CD4-positive, alpha-beta T cell treated with Interleukin-1 beta for 1 hour (primary cell): Measurements from ENCODE around the gene KCNH8.

Experiments
- DNase-seq, 2 donors: peaks; one replicate each; pipeline ENCODE4 v3.0.0-alpha.2; 2020 to 2022

The KCNH8 gene

DNA sequence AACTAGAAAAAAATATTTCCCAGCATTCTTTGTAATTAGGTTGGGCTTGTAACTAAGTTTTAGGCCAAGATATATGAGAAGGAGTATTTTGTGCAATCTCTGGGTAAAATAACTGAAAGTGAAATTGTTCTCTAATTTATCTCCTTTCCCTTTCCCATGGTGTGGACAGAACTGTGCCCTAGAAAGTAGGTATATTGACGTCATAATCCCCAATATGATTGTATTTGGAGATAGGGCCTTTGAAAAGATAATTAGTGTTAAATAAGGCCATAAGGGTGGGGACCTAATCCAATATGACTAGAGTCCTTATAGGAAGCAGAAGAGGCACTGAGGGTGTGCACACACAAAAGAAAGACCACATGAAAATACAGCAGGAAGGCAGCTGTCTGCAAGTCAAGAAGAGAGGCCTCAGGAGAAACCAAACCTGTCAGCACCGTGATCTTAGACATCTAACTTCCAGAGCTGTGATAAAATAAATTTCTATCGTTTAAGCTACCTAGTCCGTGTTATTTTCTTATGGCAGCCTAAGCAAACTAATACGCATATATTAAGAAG, 106.6 kb downstream of the KCNH8 start:
- DNase-seq = no peak

DNA sequence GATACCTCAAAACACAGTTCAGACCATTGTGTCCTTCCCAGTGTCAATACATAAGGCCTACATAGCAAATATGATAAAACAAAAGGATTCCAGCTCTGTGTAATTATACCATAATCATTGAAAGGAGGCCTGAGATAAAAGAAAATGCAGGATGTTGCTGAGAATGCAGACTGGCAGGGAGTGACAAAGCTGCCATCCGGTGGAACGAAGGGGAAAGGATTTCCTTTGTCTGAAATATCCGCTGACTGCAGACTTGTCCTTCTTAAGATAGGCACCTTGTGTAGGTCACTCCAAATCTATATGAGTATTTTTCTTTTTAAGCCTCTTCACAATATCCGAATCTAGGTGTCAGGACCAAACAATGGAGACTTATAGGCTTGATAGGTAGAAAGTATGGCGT, 108.0 kb downstream of the KCNH8 start:
- no peak for DNase-seq

DNA sequence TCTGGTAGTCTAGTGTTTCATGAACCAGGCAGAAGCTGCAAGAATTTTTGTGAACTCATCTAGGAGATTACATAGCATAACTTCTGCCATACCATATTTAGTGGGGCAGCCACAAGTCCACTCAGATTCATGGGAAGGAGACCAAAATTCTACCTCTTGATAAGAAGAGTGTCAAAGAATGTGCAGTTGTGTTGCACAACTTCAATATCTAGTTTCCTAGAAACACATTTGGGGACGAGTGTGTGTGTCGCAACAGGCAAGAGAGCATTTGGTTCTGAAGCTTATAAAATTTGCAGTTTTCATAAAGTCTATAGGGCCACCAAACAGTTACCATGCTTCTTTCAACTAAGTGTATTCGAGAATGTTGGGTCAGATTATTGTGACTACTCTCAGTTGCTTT, 115.3 kb downstream of the KCNH8 start:
- no peak for DNase-seq

DNA sequence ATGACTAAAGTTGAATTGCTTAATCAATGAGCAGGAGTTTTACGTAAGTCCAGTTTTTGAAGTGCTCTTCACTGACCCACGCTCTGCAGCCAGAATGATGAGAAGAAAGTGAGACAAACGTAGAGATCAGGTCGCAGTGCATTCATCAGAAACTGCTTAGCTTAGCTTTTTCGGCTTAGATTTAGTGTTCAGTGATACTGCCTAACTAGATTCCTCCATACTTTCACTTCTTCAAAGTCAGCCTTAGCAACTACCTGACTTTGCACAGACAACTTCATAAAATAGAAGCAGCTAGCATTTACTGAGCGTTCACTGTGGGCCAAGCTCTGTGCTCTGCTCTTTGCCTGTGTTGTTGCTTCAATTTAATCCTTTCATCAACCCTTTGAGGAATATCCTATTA, 116.1 kb downstream of the KCNH8 start:
- no peak for DNase-seq

DNA sequence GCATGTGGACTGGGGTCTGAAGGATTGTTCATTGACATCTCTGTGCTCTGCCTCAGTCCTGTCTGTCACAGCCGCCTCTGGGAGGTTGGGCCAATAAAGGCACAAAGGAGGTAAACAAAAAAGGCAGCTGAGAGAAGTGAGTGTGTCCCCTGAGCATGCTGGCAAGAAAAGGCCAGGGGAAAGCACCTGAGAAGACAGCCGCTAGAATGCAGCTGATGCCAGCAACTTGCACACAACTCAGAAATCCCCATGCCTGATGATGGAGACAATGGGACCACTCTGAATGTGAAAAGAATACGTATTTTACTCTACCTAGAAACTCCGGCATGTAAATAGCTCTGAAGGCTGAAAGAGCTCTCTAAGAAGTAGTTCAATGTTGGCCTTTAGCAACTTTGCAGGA, 118.7 kb downstream of the KCNH8 start:
- no peak for DNase-seq

DNA sequence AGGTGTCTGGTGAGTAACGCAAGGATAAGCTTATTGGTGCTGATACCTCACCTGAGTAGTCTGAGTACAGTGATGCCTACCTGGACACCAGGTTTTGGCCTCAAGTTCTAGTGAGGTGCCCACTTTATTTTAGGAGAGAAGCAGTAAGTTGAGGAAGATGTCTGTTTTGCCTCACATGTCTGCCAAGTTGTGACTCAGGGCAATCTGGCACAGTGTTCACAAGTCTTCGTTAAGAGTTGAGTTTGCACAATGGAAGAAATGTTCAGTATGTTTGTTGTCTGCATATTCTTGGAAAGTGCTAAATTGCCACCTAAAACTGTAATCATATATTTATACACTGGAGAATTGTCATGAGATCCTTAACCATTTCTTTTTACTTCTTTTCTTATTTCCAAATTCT, 122.2 kb downstream of the KCNH8 start:
- DNase-seq = no peak

DNA sequence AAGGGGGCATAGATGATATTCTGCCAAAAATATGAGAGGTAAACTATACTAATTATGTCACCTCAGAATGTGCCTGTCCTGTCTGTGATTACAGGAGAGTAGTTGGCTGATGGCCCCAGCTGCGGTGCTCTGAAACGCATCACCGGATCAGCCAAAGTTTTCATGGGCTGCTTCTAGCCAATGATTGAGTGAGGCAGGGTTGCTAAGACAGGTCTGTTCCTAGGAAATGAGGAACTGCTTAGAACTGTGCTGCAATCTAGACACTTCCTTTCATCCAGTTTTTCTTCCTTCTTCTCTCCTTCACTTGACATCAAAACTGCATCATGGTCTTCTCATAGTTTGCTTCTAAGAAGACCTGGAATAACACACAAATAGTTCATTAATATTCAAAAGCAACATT, 124.0 kb downstream of the KCNH8 start:
- DNase-seq = no peak

DNA sequence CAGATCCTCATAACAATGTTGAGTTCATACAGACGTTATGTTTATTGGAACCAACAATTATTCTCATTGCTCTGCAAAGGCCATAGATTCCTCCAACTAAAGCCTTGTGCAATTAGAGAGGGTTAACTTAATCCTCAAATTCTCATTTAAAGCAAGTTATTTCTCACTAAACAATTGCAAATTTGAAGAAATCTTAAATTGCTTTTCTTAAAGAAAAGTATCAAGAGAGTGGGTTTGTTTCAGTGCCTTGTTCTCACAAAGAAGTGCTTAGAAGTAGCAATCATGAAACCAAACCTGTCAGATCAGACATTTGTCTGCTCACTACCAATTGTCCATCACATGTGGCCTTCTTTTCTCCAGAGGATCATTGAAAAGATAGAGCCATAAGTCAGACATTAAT, 124.8 kb downstream of the KCNH8 start:
- no peak for DNase-seq

DNA sequence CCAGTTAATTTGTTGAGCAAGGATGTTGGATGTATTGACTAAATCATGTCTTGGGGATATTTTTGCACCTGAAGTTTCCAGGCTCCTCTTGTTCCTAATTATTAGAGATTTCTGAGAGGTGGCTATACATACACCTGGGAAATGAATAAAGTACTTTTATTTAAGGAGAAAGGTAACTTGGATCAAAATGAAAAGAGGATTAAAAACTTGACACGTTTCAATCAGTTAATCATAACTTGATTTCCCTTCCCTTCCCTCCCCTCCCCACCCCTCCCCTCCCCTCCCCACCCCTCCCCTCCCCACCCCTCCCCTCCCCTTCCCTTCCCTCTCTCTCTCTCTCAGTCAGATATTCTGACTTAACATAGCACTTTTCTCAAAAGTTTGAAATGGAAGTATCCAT, 126.3 kb downstream of the KCNH8 start:
- DNase-seq = no peak

DNA sequence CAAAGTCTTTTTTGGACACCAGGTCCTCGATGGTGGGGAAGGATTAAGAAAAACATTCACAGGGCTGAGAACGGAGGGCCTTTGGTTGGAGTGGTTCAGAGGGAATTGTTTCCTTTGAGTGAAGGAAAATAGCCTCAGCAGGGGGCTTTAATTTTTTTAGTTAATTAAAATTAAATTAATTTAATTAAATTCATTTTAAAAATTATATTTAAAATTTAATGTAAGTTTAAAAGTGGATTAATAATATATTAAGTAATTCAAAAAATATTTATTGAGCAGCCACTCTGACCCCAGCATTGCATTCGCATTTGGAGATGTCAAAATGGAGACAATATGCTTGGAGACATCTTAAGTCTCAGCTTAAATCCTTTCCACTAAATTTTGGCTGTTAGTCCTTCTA, 136.7 kb downstream of the KCNH8 start:
- no peak for DNase-seq

DNA sequence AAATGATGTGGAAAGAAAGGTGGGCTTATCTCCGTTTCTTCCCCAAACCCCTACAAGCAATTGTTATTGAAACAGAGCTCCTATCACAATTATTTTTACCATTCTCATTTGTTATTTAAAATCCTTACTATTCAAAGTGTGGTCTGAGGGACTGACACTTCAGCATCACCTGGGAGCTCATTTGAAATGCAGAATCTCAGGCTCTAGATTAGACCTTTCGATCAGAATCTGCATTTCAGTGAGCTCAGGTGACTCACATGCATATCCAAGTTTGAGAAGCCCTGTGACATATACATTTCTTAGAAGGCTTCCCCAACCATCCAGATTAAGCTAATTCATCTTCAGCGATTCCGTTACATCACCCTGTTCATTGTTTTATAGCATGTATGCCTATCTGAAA, 145.0 kb downstream of the KCNH8 start:
- DNase-seq = no peak

DNA sequence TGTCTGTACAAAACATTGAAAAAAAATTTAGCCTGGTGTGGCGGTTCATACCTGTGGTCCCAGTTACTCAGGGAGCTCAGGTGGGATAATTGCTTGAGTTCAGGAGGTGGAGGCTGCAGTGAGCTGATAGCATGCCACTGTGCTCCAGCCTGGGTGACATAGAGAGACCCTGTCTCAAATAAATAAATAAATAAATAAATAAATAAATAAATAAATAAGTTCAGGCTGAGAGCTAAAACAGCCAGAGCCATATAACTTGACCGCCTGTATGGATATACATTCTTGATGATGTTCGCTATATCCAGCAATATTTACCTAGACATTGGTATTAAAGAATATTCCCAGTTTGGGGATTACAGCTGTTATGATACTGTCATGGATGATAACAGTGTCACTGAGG, 146.9 kb downstream of the KCNH8 start:
- no peak for DNase-seq

DNA sequence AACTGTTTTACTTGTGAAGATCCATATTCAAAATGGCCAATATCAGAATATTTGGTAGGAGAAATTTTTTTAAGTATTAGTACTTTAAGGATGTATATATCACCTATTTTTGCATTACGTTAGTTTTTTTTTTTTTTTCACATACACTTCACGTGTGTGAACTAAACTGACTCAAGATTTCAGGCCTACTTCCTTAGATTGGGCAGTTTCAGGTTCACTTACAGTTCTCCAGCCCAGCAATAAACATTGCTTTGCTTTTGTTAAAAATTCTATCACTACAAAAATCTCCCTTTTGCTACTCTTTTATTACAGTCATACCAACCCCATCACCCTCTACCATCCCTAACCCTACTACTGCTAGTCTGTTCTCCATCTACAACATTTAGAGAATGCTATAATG, 183.6 kb downstream of the KCNH8 start:
- no peak for DNase-seq

DNA sequence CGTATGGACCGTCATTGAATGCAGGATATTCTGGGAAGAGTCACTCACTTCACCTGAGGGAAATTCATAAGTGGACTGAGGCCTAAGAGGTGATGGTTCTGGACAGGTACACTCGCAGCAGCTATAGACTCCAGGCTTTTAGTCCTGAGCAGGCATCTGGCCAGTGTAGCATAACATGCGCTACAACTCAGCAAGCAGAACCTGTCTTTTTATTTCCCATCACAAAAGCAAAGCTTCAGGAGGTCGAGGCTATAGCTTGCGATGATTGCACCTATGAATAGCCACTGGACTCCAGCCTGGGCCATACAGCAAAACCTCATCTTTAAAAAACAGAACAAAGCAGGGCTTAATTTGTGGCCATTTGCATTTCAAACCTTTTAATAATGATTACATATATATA, 185.8 kb downstream of the KCNH8 start:
- DNase-seq = no peak

DNA sequence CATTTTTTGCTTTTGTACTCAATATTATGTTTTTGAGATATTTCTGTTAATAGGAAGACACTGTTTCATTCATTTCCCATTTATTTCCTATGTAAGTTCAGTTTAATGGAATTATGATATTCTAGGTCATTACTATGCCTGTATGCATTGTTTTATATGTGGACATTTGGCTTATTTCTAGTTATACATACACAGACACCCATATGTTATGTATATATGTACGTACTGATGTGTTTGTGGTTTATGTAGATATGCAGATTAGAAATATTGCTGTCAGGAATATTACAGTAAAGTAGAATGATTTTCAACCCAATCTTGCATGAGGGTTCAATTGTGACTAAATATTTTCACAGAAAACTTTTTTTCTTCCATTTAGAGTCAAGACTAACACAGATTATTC, 190.5 kb downstream of the KCNH8 start:
- DNase-seq = no peak

DNA sequence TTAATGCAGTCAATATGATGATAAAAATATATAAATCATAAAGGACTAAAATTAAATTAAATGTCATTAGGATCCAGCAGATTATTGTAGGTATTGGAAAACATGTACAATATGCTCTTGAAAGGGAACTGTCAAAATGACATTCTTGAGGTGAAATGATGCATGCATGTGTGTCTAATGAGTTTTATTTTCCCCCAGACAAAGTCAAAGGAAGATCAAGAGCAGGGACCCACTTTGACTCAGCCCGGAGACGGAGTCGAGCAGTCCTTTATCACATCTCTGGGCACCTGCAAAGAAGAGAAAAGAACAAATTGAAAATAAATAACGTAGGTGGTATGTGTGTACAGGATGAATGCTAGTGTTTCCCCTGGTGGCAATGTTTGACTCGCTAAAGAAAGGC, 194.1 kb downstream of the KCNH8 start:
- DNase-seq = no peak

DNA sequence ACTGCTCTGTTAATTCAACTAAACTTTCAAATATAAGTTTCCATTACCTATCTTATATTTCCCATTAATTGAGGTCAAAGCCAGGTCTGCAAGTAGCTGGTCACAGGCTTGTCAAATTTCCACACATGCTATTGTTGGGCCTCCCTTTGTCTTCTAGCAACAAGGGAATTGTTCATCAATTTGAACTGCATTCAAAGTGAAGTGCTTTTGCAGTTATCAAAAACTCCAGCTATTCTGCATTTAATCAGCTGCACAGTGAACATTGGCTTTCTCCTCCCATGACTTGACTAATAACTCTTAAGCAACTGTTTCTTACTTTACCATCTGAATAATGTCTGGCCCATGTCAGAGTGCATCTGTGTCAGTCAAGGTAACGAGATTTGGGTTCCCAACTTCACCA, 198.4 kb downstream of the KCNH8 start:
- DNase-seq = no peak

DNA sequence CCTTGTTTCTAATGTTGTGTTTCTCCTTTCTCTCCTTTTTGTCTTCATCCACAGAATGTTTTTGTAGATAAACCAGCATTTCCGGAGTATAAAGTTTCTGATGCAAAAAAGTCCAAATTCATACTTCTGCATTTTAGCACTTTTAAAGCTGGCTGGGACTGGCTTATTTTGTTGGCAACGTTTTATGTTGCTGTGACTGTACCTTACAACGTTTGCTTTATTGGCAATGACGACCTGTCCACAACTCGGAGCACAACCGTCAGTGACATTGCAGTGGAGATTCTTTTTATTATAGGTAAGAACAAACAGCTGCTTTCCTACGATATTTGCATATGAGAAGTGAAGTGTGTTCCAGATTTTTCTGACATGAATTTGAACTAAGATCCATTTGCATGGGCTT, 199.4 kb downstream of the KCNH8 start:
- peak in 1 of 2 donors; percentile 25 for DNase-seq

DNA sequence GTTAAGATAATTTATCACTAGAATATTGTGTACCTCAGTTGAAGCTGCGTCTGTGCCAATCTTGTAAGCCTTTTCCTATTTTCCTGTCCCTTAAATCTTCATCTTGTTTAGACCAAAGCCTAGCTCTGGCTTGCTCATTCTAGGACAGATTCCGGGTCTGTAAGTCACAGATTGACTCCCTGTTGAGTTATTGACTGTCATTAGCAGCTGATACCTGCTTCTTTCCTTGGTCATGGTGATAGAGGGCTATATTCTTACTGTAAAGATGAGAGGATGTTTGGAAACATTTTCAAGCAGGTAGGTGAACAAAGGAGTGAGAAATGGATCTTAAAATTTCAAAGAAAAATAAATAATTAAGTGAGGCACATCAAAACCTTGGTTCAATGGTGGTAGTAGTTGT, 200.2 kb downstream of the KCNH8 start:
- DNase-seq = no peak

DNA sequence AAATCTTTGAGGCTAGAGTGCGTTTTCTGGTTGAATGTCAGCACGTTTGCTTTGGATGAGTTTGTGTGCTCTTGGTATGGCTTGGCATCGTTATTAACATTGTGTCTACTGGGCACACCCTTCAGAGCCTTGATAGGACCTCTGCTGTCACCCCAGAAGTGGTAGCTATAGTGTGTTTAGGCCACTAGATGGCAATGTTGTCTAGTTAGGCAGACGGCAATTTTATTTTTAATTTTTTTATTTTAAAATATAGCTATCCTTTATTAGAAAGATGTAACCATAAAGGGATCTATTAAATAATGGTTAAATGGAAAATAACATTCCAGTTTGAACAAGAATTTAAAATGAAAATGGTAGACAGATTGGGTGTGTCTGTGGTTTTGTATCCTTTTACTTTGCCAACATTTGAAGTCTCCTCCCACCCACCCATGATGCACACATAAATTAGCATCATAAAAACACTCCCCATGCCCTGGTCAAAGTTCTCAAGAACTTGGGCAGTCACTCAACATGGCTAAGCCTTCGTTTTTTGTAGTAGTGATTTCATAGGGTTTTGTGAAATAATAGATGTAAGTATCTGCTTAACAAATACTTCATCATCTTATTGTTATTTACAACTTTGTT, 200.7 kb downstream of the KCNH8 start:
- DNase-seq = peak; percentile 8 to 11

DNA sequence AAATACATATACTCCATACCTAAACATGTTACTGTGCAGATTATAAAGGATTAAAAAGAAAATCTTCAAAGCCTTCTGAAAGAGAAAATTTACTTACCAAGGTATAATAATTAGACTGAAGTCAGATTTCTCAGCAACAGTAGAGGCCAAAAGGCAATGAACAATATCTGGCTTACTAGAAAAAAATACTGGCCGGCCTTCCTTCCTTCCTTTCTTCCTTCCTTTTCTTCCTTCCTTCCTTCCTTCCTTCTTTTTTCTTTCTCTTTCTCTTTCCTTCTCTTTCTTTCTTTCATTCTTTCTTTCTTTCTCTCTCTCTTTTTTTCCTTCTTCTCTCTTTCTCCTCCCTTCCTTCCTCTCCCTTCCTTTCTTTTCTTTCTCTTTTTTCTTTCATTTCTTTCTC, 209.6 kb downstream of the KCNH8 start:
- DNase-seq = no peak

DNA sequence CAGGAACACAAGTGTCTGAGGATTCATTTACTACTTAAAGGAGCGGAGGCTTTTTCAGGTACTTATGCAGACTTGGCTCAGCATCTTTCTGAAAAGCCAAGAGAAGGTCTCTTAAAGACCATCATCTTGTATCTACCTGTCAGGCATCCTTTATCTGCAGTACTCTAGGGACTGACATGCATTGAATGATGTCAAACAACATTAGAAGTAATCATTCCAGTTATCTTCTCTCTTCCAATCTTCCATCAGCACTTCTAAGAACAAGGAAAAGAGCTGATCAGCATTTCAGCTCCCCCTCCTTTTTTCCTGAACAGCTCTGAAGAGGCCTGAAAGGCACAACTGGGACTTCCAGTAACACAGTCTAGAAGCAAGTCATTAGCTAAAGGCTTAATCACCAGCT, 214.8 kb downstream of the KCNH8 start:
- no peak for DNase-seq

DNA sequence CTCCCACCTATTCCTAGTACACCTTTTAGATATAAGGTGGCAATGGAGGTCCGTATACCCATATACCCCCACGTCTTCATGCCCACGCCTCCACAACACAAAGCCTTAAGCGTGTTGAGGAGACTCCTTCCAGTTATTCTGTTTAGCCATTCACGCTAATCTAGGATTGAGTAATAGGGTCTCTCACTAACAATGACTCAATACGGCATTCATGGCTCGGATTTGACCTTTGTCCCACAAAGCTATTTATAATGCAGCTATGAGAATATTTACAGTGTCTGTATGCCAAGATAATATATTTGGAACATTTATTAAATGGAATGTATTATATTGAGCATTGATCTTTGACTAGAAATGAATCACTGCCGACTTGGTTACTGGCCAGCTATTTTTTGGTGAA, 215.8 kb downstream of the KCNH8 start:
- no peak for DNase-seq

DNA sequence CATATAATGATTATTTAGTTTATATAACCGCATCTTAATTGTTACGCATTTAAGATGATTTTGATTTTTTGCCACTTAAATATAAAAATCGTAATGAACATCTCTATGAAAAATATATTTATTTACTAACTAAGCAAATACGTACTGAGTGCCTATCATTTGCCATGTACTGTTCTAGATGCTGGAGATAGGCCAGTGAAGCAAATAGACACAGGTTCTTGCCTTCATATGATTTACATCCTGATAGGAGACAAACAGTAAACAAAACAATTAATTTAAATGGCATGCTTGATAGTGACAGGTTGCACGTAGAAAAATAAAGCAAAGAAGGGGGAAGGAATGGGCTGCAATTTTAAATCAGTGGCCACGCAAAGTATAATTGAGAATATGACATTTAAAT, 217.2 kb downstream of the KCNH8 start:
- DNase-seq = no peak

DNA sequence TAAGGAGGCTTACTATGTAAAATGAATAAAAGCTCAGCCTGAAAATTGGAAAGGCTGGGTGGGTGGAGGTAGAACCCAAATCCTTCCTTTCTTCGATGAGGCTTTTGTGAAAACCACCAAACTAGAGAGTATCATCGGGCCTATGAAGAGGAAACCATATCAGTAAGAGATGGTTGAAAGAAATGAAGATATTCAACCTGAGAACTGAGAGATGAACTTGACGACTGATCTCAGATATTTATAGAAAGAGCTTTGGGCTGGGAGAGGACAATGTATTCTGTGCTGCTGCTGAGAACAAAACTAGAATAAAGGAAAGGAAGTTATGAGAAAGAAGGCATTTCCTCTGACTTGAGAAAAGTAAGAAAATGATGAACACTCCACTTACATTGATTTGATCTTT, 236.6 kb downstream of the KCNH8 start:
- no peak for DNase-seq

DNA sequence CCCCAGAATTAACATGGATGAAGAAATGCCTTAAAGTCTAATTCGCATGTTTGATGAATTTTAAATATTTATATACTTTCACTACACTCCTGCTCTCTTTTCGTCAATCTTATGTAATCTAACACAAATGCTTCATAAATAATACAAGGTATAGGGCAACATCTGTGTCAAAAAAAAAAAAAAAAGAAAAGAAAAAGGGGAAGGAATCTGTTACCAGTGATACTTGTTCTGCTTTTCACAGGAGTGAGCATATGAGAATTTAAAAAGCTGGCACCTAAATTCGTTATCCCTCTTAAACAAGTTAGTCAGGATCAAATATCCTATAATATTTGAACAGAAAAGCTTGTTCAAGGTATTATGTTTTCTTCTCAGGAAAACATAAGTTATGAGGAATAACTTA, 243.8 kb downstream of the KCNH8 start:
- no peak for DNase-seq
